GM12874 (cell line): ENCODE measurements around the gene DYNLT1.

Experiments
- CTCF ChIP-seq: IDR thresholded peaks from 2 replicates; pipeline ENCODE4 v1.5.1; 2011; ENCODE audit warnings: low read depth, mild to moderate bottlenecking, control low read depth, low read length, moderate library complexity; ENCODE audit not compliant: insufficient read depth

The DYNLT1 gene

GRCh38 chr6:158647501-158647900, 3.0 kb upstream of the DYNLT1 start:
- no peak for TF ChIP-seq CTCF

- TF ChIP-seq CTCF: no peak
Observed at GRCh38 chr6:158646023-158646910, 1.7 kb upstream of the DYNLT1 start.

- no peak for TF ChIP-seq CTCF
Observed at GRCh38 chr6:158645064-158646022, 800 bp upstream of the DYNLT1 start.

- no peak for TF ChIP-seq CTCF
Observed at GRCh38 chr6:158643836-158644230, 710 bp downstream of the DYNLT1 start.

GRCh38 chr6:158642097-158642601, 2.4 kb downstream of the DYNLT1 start:
- TF ChIP-seq CTCF: no peak

GRCh38 chr6:158640519-158640918, 4.0 kb downstream of the DYNLT1 start:
- TF ChIP-seq CTCF: no peak

- no peak for TF ChIP-seq CTCF
Observed at GRCh38 chr6:158639056-158639455, 5.5 kb downstream of the DYNLT1 start.
